GM21529 (cell line): ENCODE data around the gene TBXAS1.
A peak's percentile ranks its signal among the peaks of the same experiment; 100 is the strongest.

Source experiments
- ATAC-seq: cut with Tn5 transposase; IDR thresholded peaks from one replicate; pipeline ENCODE4 v1.9.1; 2021; ENCODE audit not compliant: unreplicated experiment

TBXAS1 gene

DNA sequence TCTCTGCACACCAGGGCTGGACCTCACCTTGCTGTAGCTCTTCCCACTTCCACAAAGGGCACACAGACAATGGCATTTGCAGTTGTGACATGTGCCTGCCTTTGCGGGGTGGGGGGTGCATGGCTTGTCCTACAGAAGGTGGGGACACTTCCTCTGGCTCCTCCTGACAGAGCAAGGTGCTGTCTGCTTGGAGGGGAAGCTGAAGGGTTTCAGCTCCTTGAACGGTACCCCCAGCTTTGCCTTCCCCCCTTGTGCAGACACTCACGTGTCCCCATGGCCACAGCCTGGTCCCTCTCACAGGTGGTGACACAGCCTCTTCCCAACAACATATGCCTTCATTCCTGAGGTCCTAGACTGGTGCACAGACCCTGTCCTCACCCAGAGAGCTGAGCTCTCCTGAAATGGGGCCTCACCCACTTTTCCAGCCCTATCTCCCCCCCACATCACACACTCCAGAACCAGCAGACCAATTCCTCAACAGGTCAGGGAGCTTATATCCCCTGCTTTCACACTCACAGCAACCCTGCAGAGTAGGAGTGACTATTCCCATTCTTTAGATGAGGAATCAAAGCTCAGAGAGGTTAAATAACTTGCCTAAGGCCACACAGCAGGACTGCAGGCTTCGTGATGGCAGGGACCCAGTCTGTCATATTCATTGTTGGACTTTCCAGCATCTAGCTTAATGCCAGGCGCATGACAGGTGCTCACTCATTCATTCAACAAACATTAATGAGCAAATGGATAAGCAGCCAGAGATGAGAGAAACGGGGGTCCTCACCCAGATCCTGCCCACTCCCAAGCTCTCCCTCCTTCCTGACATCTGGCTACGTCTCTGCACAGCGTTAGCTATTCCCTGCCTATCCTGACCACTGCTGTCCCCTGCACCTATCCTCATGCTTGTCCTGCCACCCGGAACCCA lies 189.3 kb downstream of the TBXAS1 start:
- ATAC-seq = no peak

GRCh38 chr7:140019172-140019571 lies 190.1 kb downstream of the TBXAS1 start:
- ATAC-seq = no peak

GRCh38 chr7:140019606-140020005 lies 190.5 kb downstream of the TBXAS1 start:
- ATAC-seq = no peak

DNA sequence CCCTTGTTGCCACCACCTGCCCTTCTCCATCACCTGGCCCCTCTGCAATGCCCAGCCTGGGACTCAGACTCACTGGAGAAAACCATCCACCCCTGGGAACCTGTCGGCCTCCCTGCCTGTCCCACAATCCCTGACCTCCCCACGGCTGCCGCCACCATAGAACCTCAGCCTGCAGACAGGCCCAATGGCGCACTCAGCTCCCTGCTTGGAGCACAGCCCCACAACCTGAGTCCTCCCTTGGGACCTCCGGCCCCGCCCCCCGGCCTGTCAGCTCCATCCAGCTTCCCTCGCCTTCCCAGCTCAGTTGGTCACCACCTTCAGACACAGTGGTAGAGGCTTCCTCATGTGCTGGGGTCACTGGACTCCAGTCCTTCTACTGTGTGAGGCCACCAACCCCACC lies 192.5 kb downstream of the TBXAS1 start:
- no peak for ATAC-seq

DNA sequence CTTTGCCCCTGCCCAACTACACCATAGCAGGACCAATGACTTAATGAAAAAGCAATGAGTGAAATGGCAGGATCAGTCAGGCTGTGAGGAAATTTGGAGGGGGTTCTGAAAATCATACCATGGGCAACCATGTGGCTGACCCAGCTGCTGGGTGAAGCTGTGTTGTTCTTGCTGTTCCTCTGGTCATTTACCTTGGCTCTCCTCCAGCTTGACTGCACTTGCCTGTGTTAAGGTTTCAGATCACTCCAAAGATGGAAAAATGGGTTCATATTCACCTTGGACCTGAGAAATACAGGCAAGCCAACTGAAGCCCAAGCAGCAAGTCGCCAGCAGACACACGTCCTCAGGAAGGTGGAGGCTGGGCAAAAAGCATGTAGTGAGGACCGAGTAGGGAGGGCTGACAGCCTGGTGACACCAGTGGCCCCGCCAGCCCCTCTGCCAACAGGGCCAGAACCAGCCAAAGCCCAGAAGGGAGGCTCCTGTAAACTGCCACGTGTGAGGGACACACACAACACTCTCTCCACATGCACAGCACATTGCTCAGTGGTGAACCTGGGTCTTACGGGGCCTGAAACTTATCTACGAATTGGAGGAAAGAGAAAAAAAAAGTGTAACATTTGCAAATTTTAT lies 193.6 kb downstream of the TBXAS1 start:
- ATAC-seq = no peak

DNA sequence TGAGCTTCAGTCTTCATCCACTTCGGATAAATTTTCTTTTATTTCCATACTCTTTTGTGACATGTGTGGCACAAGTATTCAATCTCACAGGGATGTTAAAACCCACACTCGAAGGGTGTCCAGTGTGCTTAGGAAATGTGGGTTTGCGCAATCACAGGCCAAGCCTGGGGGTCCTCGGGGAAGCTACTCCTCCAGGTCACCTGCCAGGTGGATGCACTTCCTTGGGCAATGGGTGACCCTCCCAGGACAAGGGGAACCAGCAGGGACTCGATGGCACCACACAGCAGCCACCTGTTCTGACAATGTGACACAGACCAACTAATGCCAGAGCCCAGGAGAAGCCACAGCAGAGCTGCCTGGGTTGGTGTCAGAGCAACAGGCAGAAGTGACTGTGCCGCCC lies 194.7 kb downstream of the TBXAS1 start:
- ATAC-seq = no peak

DNA sequence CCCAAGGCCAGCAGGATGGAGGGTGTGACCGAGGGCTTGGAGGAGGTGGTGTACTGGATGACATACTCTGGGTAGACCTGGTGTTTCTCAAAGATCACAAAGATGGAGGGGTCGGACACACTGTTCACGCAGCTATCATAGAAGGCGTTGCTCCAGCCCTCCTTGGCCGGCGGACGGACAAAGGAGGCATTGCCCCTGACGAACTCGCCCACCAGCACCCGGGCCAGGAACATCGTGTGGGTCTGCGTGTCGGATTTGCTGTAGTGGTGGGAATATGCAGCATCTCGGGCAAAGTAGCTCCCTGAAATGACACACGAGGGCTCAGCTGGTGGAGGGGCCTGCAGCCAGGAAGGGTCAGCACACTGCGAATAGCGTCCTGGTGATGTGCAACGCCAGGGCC lies 195.5 kb downstream of the TBXAS1 start:
- ATAC-seq = no peak

DNA sequence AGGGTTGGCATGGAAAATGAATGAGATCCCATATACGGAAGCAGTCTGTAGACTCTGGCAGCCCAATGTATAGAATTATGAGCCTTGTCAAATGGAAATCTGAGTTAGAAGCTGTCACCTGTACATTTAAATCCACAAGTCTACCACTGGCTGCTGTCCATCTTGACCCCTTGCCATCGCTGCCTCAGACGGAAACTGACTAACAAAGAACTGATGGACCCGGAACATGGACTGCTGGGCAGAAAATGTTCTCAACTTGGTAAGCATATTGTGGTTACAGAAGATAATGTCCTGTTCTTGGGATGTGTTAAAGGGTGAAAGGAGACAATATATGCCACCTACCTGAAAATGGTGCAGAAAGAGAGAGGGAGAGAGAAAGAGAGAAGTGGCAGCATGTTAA lies 196.2 kb downstream of the TBXAS1 start:
- ATAC-seq = no peak

DNA sequence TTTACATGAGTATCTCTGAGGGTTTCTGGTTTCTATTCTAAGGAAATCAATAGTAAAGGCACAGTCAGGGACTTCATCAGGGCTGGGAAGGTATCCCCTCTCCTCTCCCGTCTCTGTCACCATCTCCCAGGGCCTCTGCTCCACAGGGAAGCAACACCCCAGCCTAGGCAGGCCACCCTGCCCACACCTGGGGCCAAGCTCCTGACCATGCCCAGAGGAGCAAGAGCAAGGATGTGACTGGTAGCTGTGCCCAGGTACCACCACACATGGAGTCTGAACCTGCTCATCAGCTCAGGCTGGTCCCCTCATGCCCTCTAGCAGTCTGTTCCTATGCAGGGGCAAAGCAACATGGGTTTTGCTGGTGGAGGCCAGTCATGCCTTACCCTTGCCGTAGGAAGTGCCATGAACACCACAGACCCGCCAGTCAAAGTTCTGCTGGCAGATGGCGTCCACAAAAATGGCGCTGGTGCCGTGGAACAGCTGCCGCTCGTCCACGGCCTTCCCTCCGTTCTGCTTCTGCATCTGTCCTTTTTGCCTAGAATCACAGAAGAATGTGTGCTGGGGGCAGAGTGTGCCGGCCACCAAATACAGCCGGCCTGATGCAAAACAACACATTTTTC lies 196.9 kb downstream of the TBXAS1 start:
- no peak for ATAC-seq

GRCh38 chr7:140026935-140027334 lies 197.9 kb downstream of the TBXAS1 start:
- ATAC-seq = no peak

GRCh38 chr7:140027858-140028257 lies 198.8 kb downstream of the TBXAS1 start:
- ATAC-seq = no peak

- ATAC-seq = no peak
Measured at GRCh38 chr7:140028311-140028710, 199.2 kb downstream of the TBXAS1 start.

DNA sequence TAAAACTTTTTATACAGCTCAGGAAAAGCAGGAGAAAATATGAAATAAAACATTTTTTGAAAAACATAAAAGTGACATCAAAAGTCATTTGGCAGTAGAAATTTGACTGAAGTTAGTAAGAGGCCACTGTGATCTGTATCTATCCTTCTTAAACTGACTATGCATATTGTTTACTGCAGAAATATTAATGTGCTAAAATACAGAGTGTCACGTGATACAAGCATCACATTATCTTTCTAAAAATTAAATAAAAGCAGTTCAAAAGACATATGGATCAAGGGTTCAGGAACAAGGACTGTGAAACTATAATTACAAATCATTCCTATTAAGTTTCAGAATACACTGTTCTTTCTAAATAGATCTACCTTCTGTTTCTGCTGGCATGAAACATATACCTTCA lies 200.0 kb downstream of the TBXAS1 start:
- ATAC-seq = no peak

GRCh38 chr7:140031364-140031763 lies 202.3 kb downstream of the TBXAS1 start:
- ATAC-seq = no peak

GRCh38 chr7:140033036-140033435 lies 204.0 kb downstream of the TBXAS1 start:
- no peak for ATAC-seq

- no peak for ATAC-seq
Measured at GRCh38 chr7:140033779-140034363, 204.8 kb downstream of the TBXAS1 start.

- ATAC-seq = no peak
Measured at GRCh38 chr7:140034421-140034820, 205.4 kb downstream of the TBXAS1 start.

DNA sequence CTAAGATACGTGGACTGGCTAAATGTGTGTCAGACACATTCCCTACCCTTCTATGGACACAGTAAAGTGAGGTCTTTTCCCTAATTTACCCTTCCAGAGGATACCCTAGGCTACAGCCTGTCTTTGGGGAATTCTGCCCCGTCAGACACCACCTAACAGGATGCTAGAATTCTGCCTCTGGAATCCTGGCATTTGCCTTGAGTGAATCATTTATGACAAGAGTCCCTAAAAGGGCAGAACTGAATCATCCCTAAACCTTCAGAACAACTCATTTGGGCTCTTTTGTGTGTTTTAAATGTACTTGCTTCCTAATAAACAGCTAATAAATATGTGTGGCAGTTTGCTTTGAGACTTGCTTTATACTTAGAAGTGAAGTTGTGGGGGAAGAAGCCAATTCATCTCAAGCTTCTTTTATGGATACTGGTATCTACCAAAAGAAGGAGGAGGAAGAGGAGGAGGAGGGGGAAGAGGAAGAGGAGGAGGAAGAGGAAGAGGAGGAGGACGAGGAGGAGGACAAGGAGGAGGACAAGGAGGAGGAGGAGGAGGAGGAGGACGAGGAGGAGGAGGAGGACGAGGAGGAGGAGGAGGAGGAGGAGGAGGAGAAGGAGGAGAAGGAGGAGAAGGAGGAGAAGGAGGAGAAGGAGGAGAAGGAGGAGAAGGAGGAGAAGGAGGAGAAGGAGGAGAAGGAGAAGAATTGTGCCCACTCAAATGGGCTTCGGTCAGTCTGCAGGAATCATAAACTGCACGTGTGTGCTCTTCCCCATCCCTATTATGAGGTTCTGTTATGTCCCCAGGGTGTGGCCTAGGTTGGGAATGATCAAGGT lies 206.5 kb downstream of the TBXAS1 start:
- ATAC-seq = no peak

GRCh38 chr7:140036224-140036962 lies 207.3 kb downstream of the TBXAS1 start:
- ATAC-seq = peak; percentile 73

DNA sequence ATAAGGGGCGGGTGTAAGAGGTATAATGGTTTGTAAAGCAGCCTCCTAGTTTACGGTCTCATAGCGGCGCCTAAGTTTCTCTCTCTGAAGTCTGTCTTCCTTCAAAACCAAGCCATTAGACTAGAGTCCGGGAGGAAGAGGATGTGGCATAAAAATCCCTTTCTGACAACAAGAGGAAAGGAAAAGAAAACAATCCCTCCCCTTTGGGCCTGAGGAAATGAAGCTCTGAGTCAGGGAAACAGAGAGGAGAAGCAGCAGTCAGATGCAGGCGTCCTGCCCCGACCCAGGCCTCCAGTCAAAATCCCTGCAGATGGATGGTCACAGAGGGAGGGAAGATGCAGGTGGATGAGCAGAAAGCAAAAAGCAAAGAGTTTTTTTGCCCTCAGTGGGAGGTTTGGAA lies 210.0 kb downstream of the TBXAS1 start:
- no peak for ATAC-seq
